Thymus (tissue), 11 donors: ENCODE measurements around the gene TRIM31. TPM values are rescaled to one million over a fixed set of nuclear protein-coding genes. Genes with fewer than 3 reads are reported as not detected.

Experiments used
- DNase-seq, 9 donors: peaks; one replicate each; pipeline ENCODE4 v3.0.0-alpha.2; 2013; ENCODE audit warnings: low spot score in 9 of 9, low read depth in 6 of 9, missing footprints in 1 of 9
- H3K27ac ChIP-seq, 2 donors: one replicate each; pipeline ENCODE4 v1.5.1; 2013; ENCODE audit warnings: control low read depth in 1 of 2, low read depth in 1 of 2, low read length in 1 of 2, mild to moderate bottlenecking in 1 of 2, moderate library complexity in 1 of 2
- H3K27me3 ChIP-seq, 2 donors: one replicate each; pipeline ENCODE4 v1.5.1; 2013; ENCODE audit warnings: low read length in 1 of 2; ENCODE audit not compliant: control insufficient read depth in 2 of 2, insufficient read depth in 1 of 2
- H3K36me3 ChIP-seq, 2 donors: one replicate each; pipeline ENCODE4 v1.5.1; 2013; ENCODE audit warnings: low read length in 1 of 2, mild to moderate bottlenecking in 1 of 2, moderate library complexity in 1 of 2; ENCODE audit not compliant: control insufficient read depth in 2 of 2, insufficient read depth in 2 of 2
- H3K4me1 ChIP-seq, 2 donors: one replicate each; pipeline ENCODE4 v1.5.1; 2013; ENCODE audit warnings: low read length in 2 of 2; ENCODE audit not compliant: control insufficient read depth in 2 of 2, insufficient read depth in 2 of 2
- H3K4me3 ChIP-seq, 2 donors: one replicate each; pipeline ENCODE4 v1.5.1; 2013; ENCODE audit warnings: low read length in 2 of 2, control low read depth in 1 of 2, mild to moderate bottlenecking in 1 of 2
- H3K9me3 ChIP-seq, 2 donors: one replicate each; pipeline ENCODE4 v1.5.1; 2013; ENCODE audit warnings: low read length in 1 of 2, mild to moderate bottlenecking in 1 of 2; ENCODE audit not compliant: control insufficient read depth in 2 of 2, insufficient read depth in 1 of 2
- WGBS: extraction: QIAGEN DNeasy Blood & Tissue Kit; methylation state at CpG from one replicate; pipeline ENCODE4 v1.1.7; 2013; 5-methylcytosine and 5-hydroxymethylcytosine counted together
- polyA plus RNA-seq: library from polyadenylated mRNA; stranded (reverse); fragments of 200-250 nt; gene quantifications from one replicate; pipeline ENCODE4 v1.2.3, GENCODE V29; 2013
- total RNA-seq: library from RNA; stranded (reverse); fragments of 120-200 nt; gene quantifications from one replicate; pipeline ENCODE4 v1.2.4, GENCODE V29; 2013
- donor health status: healthy.

Gene TRIM31
- total and polyA plus RNA-seq, 2 donors = 0.28 to 1.4 TPM

DNA sequence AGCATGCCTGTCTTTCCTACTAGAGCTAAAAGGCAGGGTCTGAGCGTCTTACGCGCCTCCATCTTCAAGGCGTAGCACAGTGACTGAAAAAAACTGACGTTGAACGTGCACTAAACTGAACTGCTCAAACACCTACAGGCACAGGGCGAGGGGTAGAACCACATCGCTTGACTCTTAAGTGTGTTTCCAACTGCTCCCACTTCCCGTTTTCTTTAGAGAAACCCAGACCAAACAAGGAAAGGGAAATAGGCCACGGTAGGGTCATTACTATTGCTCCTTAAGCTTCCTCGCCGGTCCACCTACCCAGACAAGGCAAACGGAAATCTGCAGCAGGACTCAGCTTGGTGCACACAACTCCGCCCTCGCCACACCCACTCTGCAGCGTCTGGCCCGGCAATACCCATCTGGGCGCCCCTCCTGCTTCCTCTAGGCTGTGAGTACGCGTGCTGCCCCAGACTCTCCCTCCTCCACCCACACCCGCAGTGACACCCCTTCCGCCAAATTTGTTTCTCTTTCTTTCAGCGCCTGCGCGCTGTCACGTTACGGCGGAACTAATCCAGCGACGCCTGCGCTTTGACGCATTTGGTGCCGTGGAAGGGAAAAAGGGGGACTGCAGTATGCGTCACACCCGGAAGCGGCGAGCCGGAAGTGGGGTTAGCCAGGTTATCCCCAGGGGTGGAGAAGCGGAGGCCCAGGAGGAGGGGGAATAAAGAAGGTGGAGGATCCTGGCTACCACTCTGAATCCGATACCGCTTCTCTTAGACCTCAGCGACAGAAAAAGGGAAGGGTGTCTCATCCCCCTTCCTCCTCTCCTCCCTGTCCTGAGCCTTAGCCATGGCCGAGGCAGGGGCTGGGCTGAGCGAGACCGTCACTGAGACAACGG lies 46.1 kb downstream of the TRIM31 start, which contains the start of gene PPP1R11:
TSS of gene PPP1R11 (plus strand) at position 622 of the 883 bp plus-strand sequence. CDS start at position 835, 213 bp downstream.
- Histone ChIP-seq H3K4me1 (peaks cover 4 to 26% of the 10 kb centered on the region in 2 donors), H3K4me3 (peak within 1 kb of the TSS; percentile 63 to 96), H3K36me3 (peaks cover 18 to 30% of the 10 kb centered on the region in 2 donors), H3K27me3 (peaks cover 10 to 23% of the 10 kb centered on the region in 2 donors), H3K9me3 (no peaks in the 10 kb centered on the region), H3K27ac (peak within 1 kb of the TSS; percentile 93 to 99)
- peak; percentile 96 to 100 (median 99) for DNase-seq
- WGBS = under 1% methylated on average over 46 of the region's 46 CpGs

DNA sequence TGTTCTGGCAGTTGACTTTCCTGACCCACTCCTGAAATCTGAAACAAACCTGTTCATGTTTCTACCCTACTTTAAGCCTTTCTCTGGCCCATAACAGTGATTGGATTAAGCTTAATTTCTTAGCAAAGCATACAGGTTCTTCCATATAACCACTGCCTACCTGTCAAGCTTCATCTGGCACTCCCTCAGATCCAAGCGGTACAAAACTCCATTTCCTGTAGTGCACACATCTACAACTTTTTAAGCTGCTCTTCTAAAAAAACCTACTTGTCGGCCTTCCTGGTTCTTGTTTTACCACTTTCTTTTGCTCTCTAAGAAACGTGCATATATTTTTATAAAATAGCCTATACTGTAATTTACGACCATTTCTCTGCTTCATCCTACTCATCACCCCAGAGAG lies 46.8 kb downstream of the TRIM31 start:
- peak overlapping the region; percentile 93 to 99 for H3K27ac ChIP-seq
- peak in 4 of 9 donors; percentile 19 to 65 (median 43) for DNase-seq
- WGBS = 12% methylated on average over 4 of the region's 4 CpGs

DNA sequence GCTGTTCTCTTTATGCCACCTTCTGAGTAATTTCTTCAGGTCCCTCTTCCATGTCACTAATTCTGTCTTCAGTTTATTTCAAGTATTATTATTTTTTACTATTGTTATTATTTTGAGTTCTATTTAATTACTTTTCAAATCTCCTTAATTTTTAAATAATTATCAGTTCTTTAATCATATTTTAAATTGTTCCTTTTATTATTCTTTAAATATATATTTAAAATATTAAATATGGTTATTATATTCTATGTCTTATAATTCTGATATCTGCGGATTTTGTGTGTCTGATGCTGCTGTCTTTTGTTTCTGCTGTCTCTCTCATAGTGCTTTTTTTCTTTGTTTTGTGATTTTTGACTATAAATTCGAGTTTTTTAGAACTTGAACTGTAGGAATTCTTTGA lies 49.6 kb downstream of the TRIM31 start:
- DNase-seq = no peak
- Histone ChIP-seq H3K27me3 (no peaks in the 10 kb centered on the region), H3K4me3 (no peak overlapping the region), H3K9me3 (no peaks in the 10 kb centered on the region), H3K36me3 (peaks cover under 1 to 17% of the 10 kb centered on the region in 2 donors), H3K27ac (no peak overlapping the region), H3K4me1 (peaks cover 13 to 28% of the 10 kb centered on the region in 2 donors)
- WGBS = 70% methylated on average over 2 of the region's 2 CpGs

More for the DNA sequence above, 46.8 kb downstream of the TRIM31 start:
- Histone ChIP-seq H3K36me3 (peaks cover 18 to 30% of the 10 kb centered on the region in 2 donors), H3K9me3 (no peaks in the 10 kb centered on the region), H3K4me3 (peak overlapping the region; percentile 63 to 96), H3K27me3 (peaks cover 4 to 15% of the 10 kb centered on the region in 2 donors), H3K4me1 (peaks cover 4 to 23% of the 10 kb centered on the region in 2 donors)

DNA sequence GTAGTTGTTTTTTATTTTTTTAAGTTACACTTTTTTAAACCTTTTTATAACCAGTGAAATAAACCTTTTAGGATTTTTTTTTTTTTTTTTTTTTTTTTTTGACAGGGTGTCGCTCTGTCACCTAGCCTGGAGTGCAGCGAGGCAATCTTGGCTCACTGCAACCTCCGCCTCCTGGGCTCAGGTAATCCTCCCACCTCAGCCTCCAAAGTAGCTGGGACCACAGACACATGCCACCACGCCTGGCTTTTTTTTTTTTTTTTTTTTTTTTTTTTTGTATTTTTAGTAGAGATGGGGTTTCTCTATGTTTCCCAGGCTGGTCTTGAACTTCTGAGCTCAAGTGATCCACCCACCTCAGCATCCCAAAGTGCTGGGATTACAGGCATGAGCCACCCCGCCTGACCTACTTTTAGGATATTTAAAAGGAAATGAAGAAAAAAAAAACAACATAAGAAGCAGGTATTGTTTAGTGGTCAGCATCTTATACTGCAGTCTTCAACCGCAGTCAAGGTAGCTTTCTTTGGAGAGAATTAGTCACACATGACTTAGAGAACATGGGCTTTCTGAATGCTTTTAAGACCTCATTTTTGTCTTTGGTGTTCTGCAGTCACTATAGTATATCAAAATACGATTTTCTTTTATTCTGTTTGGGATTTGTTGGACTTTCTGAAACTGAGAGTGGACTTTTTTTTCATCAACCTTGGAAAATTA lies 50.3 kb downstream of the TRIM31 start:
- peak overlapping the region in 1 of 2 donors; percentile 82 for H3K27ac ChIP-seq

DNA sequence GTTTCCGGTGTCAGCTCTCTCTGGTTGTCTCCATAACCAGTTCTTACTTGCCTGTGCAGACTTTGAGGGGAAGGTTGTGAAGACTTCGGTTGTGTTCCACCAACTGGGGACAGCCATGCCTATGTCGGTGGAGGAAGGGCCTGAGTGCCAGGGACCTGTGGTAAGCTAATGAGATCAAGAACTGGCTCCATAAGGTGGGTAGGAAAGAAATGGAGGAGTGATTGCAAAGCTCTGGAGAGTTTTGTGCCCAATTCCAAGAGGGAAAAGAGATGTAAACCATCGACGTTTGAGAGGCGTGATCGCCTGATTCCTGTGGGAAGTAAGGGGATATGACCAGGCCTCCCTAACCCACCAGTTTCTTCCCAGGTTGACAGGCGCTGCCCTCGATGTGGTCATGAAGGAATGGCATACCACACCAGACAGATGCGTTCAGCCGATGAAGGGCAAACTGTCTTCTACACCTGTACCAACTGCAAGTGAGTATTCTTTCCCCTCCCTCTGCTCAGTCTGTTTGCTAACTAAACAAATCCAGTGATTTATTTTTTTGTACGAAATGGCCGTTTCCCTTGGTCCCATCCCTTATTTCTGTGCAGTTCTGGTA lies 50.9 kb downstream of the TRIM31 start:
- WGBS = 55% methylated on average over 13 of the region's 13 CpGs
- H3K36me3 ChIP-seq = peaks cover 0 to 17% of the 10 kb centered on the region in 2 donors
- H3K4me3 ChIP-seq = peak overlapping the region; percentile 74 to 89
- peak in 3 of 9 donors; percentile 55 to 69 (median 62) for DNase-seq
- H3K9me3 ChIP-seq = no peaks in the 10 kb centered on the region
- H3K27me3 ChIP-seq = no peaks in the 10 kb centered on the region
- H3K4me1 ChIP-seq = peaks cover 13 to 24% of the 10 kb centered on the region in 2 donors
- peak overlapping the region; percentile 82 to 95 for H3K27ac ChIP-seq

More for the DNA sequence above, 50.3 kb downstream of the TRIM31 start:
- 87% methylated on average over 7 of the region's 7 CpGs for WGBS
- no peaks in the 10 kb centered on the region for H3K27me3 ChIP-seq
- no peaks in the 10 kb centered on the region for H3K9me3 ChIP-seq
- no peak for DNase-seq
- peaks cover 13 to 28% of the 10 kb centered on the region in 2 donors for H3K4me1 ChIP-seq
- peaks cover 0 to 17% of the 10 kb centered on the region in 2 donors for H3K36me3 ChIP-seq
- peak overlapping the region in 1 of 2 donors; percentile 74 for H3K4me3 ChIP-seq

DNA sequence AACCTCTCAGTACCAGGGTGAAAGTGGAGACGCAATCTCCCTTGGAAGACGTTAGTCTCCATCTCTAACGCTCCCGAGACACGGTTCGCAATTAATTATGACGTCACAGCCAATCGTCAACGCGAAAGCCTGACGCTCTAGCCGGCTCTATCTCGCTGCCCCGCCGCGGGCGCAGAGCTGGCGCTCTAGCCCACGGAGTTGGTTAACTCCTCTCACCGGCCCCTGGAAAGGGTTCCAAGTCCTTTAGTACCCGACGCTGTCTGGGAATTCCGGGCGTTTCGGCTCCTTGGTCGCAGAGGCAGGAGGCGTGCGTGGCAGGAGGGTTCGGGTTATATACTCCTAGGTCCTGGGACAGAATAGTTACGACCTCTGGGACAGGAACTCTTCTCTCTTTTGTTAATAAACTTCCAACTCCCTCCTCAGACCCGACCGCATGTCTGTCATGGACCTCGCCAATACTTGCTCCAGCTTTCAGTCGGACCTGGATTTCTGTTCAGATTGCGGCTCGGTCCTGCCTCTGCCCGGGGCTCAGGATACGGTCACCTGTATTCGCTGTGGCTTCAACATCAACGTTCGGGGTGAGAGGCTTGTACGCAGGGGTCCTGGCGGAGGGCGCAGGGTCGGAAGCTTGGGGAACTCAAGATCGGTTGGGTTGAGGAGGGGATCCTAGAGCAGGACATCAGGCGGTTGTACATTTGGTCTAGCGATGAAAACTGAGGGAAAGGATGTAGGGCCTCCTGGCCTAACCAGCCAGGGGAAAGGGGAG lies 51.6 kb downstream of the TRIM31 start, which contains the start of gene POLR1H:
TSS of gene POLR1H (plus strand) at position 174 of the 766 bp plus-strand sequence. CDS start at position 434, 260 bp downstream.
- H3K4me3 ChIP-seq = peak within 1 kb of the TSS; percentile 74 to 89
- DNase-seq = peak; percentile 84 to 97 (median 91)
- H3K9me3 ChIP-seq = no peaks in the 10 kb centered on the region
- H3K36me3 ChIP-seq = peaks cover 0 to 17% of the 10 kb centered on the region in 2 donors
- WGBS = under 1% methylated on average over 48 of the region's 48 CpGs
- peaks cover 13 to 24% of the 10 kb centered on the region in 2 donors for H3K4me1 ChIP-seq
- H3K27ac ChIP-seq = peak within 1 kb of the TSS; percentile 82 to 95
- no peaks in the 10 kb centered on the region for H3K27me3 ChIP-seq

DNA sequence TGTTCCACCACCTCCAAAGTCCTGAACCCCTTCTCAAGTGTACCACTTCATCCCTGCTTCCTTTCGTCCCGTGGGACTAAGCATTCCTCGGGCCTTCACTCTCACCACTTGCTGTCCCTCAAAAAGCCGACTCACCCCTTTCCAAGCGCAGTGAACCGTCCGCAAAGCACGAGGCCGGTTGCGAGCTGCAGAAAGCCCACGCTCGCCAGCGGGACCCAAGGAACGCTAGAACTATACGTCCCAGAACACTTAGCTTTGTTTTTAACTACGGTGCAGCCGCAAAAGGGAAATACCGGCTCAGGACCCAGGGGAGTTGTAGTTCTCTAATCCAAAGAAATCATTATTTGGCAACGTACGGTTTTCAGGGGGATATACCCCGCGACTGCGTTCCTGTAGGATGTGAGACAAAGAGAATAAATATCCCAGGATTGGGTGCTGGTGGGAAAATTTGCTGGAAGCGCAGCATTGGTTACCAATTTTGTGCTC lies 52.2 kb downstream of the TRIM31 start:
- peaks cover 0 to 17% of the 10 kb centered on the region in 2 donors for H3K36me3 ChIP-seq
- peak in 2 of 9 donors; percentile 17 to 35 for DNase-seq
- no peaks in the 10 kb centered on the region for H3K9me3 ChIP-seq
- peaks cover 8 to 20% of the 10 kb centered on the region in 2 donors for H3K4me1 ChIP-seq
- H3K27me3 ChIP-seq = no peaks in the 10 kb centered on the region
- peak overlapping the region; percentile 74 to 89 for H3K4me3 ChIP-seq
- WGBS = under 1% methylated on average over 24 of the region's 24 CpGs
- peak overlapping the region; percentile 81 to 82 for H3K27ac ChIP-seq

DNA sequence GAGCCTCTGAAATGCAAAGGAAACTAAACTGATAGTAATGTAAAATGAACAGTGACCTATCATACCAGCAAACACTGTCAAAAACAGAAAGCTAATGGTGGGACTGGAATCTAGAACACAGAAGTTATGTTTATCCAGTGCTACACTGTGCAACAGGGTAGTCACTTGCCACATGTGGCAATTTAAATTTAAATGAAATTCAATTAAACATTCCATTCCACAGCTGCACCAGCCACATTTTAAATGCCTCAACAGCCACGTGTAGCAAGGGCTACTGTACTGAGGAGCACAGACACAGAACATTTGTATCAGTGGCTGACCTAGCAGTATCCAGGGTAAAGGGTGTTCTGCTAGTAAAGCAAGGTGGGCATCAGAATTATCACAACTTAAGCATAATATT lies 57.4 kb downstream of the TRIM31 start:
- WGBS = 91% methylated on average over 1 of the region's 1 CpG
- H3K9me3 ChIP-seq = no peaks in the 10 kb centered on the region
- H3K27me3 ChIP-seq = no peaks in the 10 kb centered on the region
- no peaks in the 10 kb centered on the region for H3K36me3 ChIP-seq
- no peak overlapping the region for H3K27ac ChIP-seq
- no peak overlapping the region for H3K4me3 ChIP-seq
- H3K4me1 ChIP-seq = peaks cover 7% of the 10 kb centered on the region in 2 donors
- no peak for DNase-seq
